Mucosa of descending colon (tissue), 3 donors: ENCODE data around the gene TSPAN3. TPM values are rescaled to one million over a fixed set of nuclear protein-coding genes. Genes with fewer than 3 reads are reported as not detected.
A peak's percentile ranks its signal among the peaks of the same experiment; 100 is the strongest.

Experiments used
- ATAC-seq: fragments of 200-7000 bp; cut with Tn5 transposase; one replicate; pipeline ENCODE4 v1.9.1; 2020; ENCODE audit warnings: mild to moderate bottlenecking, moderate library complexity
- DNase-seq, 3 donors: peaks; one replicate each; pipeline ENCODE4 v3.0.0-alpha.2; 2020
- H3K36me3 ChIP-seq: fragments of 200-600 bp; one replicate; pipeline ENCODE4 v1.8.0; 2021; ENCODE audit warnings: low read depth, mild to moderate bottlenecking
- H3K4me1 ChIP-seq: fragments of 200-600 bp; one replicate; pipeline ENCODE4 v1.8.0; 2021; ENCODE audit warnings: low read depth, mild to moderate bottlenecking
- H3K4me3 ChIP-seq: fragments of 200-600 bp; one replicate; pipeline ENCODE4 v1.8.0; 2021; ENCODE audit warnings: mild to moderate bottlenecking
- H3K9me3 ChIP-seq: fragments of 200-600 bp; one replicate; pipeline ENCODE4 v1.8.0; 2021; ENCODE audit warnings: mild to moderate bottlenecking
- CTCF ChIP-seq: fragments of 200-600 bp; IDR thresholded peaks from one replicate; pipeline ENCODE4 v1.8.0; 2022; ENCODE audit warnings: antibody characterized with exemption, mild to moderate bottlenecking
- intact Hi-C, 2 donors: fragments of 100-400 bp; cut with DNase I in 1 of 2; cut with micrococcal nuclease in 1 of 2; formaldehyde crosslinking; loops; one replicate each; pipeline versions ENCODE4 v1.11.0 to v1.11.1; 2022; cut with DNase I, micrococcal nuclease
- total RNA-seq, 3 donors: library from RNA; stranded (reverse); fragmentation: NEBNext Ultra II Directional in 2 of 3; extraction: Animal tissue kit (Norgen Biotek cat#: 25700) in 2 of 3; gene quantifications; one replicate each; pipeline versions ENCODE4 v1.2.1 to v1.2.4, GENCODE V29; 2021 to 2023
- donor health status: DM: no; HTN: no; CAD: no; lungs with moderate emphysema.
- donor health status: DM: no; HTN: no; CAD: no.
- donor health status: DM: no; HTN: yes; CAD: no.

TSPAN3 gene
- total RNA-seq, 3 donors from 2014 or later = 419 to 945 (median 666) TPM

- Histone ChIP-seq H3K4me1 (no peaks in the 10 kb centered on the region), H3K4me3 (no peak overlapping the region), H3K9me3 (no peaks in the 10 kb centered on the region), H3K36me3 (no peaks in the 10 kb centered on the region)
- DNase-seq = no peak
- intact Hi-C loops = no loop called here
- no peak for TF ChIP-seq CTCF
- ATAC-seq = no peak
These were observed 74.8 kb downstream of the TSPAN3 start for GRCh38 chr15:76996076-76996525.

- intact Hi-C loops = no loop called here
- ATAC-seq = peak; percentile 81
- peak in 2 of 3 donors; percentile 58 to 89 for DNase-seq
- no peak for TF ChIP-seq CTCF
- H3K4me3 ChIP-seq = no peak within 1 kb of the TSS
- no peaks in the 10 kb centered on the region for H3K36me3 ChIP-seq
- H3K4me1 ChIP-seq = no peaks in the 10 kb centered on the region
- no peaks in the 10 kb centered on the region for H3K9me3 ChIP-seq
These were observed 75.7 kb downstream of the TSPAN3 start, which contains the start of gene PSTPIP1 for GRCh38 chr15:76994971-76995945. TSS of gene PSTPIP1 (plus strand) at chr15:76995126. CDS start at chr15:76995574, 448 bp downstream.

GRCh38 chr15:76994496-76994895, 76.4 kb downstream of the TSPAN3 start:
- no peaks in the 10 kb centered on the region for H3K36me3 ChIP-seq
- H3K4me1 ChIP-seq = no peaks in the 10 kb centered on the region
- H3K9me3 ChIP-seq = no peaks in the 10 kb centered on the region
- ATAC-seq (no peak), DNase-seq (no peak)
- TF ChIP-seq CTCF = no peak
- H3K4me3 ChIP-seq = no peak overlapping the region
- intact Hi-C loops = no loop called here

GRCh38 chr15:76994001-76994400, 76.9 kb downstream of the TSPAN3 start:
- ATAC-seq (peak; percentile 51), DNase-seq (peak in 2 of 3 donors; percentile 51 to 84)
- no peak overlapping the region for H3K4me3 ChIP-seq
- H3K9me3 ChIP-seq = no peaks in the 10 kb centered on the region
- intact Hi-C loops = no loop called here
- no peak for TF ChIP-seq CTCF
- no peaks in the 10 kb centered on the region for H3K4me1 ChIP-seq
- no peaks in the 10 kb centered on the region for H3K36me3 ChIP-seq

GRCh38 chr15:76993114-76993725, 77.7 kb downstream of the TSPAN3 start:
- TF ChIP-seq CTCF = no peak
- no peaks in the 10 kb centered on the region for H3K36me3 ChIP-seq
- intact Hi-C loops = no loop called here
- no peaks in the 10 kb centered on the region for H3K4me1 ChIP-seq
- H3K9me3 ChIP-seq = no peaks in the 10 kb centered on the region
- H3K4me3 ChIP-seq = no peak overlapping the region
- no peak for ATAC-seq
- peak in 1 of 3 donors; percentile 43 for DNase-seq
